ENCODE results near the gene TNFRSF4.
A peak's percentile ranks its signal among the peaks of the same experiment; 100 is the strongest.

GRCh38 chr1:1239614-1240347 lies 25.8 kb upstream of the TNFRSF4 start:
- TF ChIP-seq CTCF (IDR thresholded peaks at IDR 0.05; ENCODE audit: low read depth, low read length, missing input control) (no peak), RXRA (IDR thresholded peaks at IDR 0.05) (peak; percentile 86 to 94), FOXA2 (IDR thresholded peaks at IDR 0.05) (no peak), JUND (IDR thresholded peaks at IDR 0.05) (no peak), TAF1 (conservative IDR thresholded peaks at IDR 0.05) (no peak), YY1 (IDR thresholded peaks at IDR 0.05) (no peak), RAD21 (IDR thresholded peaks at IDR 0.05) (no peak), EGR1 (IDR thresholded peaks at IDR 0.05; ENCODE audit: low read depth in 2 of 2) (no peak), HNF4A (conservative IDR thresholded peaks at IDR 0.05) (peak; percentile 57 to 58), SP1 (IDR thresholded peaks at IDR 0.05) (peak; percentile 21)
- TF ChIP-seq, protein P1, sequence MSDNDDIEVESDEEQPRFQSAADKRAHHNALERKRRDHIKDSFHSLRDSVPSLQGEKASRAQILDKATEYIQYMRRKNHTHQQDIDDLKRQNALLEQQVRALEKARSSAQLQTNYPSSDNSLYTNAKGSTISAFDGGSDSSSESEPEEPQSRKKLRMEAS (IDR thresholded peaks at IDR 0.05), result no peak
- TF ChIP-seq, protein P2, sequence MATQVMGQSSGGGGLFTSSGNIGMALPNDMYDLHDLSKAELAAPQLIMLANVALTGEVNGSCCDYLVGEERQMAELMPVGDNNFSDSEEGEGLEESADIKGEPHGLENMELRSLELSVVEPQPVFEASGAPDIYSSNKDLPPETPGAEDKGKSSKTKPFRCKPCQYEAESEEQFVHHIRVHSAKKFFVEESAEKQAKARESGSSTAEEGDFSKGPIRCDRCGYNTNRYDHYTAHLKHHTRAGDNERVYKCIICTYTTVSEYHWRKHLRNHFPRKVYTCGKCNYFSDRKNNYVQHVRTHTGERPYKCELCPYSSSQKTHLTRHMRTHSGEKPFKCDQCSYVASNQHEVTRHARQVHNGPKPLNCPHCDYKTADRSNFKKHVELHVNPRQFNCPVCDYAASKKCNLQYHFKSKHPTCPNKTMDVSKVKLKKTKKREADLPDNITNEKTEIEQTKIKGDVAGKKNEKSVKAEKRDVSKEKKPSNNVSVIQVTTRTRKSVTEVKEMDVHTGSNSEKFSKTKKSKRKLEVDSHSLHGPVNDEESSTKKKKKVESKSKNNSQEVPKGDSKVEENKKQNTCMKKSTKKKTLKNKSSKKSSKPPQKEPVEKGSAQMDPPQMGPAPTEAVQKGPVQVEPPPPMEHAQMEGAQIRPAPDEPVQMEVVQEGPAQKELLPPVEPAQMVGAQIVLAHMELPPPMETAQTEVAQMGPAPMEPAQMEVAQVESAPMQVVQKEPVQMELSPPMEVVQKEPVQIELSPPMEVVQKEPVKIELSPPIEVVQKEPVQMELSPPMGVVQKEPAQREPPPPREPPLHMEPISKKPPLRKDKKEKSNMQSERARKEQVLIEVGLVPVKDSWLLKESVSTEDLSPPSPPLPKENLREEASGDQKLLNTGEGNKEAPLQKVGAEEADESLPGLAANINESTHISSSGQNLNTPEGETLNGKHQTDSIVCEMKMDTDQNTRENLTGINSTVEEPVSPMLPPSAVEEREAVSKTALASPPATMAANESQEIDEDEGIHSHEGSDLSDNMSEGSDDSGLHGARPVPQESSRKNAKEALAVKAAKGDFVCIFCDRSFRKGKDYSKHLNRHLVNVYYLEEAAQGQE (IDR thresholded peaks at IDR 0.05), result no peak
- TF ChIP-seq, protein P3, sequence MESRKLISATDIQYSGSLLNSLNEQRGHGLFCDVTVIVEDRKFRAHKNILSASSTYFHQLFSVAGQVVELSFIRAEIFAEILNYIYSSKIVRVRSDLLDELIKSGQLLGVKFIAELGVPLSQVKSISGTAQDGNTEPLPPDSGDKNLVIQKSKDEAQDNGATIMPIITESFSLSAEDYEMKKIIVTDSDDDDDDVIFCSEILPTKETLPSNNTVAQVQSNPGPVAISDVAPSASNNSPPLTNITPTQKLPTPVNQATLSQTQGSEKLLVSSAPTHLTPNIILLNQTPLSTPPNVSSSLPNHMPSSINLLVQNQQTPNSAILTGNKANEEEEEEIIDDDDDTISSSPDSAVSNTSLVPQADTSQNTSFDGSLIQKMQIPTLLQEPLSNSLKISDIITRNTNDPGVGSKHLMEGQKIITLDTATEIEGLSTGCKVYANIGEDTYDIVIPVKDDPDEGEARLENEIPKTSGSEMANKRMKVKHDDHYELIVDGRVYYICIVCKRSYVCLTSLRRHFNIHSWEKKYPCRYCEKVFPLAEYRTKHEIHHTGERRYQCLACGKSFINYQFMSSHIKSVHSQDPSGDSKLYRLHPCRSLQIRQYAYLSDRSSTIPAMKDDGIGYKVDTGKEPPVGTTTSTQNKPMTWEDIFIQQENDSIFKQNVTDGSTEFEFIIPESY (IDR thresholded peaks at IDR 0.05), result no peak
